Stimulated activated CD8-positive, alpha-beta memory T cell treated with anti-CD3 and anti-CD28 coated beads, Interleukin-15, amount 100 ng/mL, for 24 hours (primary cell): ENCODE data around the gene ZBTB7B.

Source experiments
- DNase-seq: peaks from one replicate; pipeline ENCODE4 v3.0.0-alpha.2; 2020; ENCODE audit warnings: low read depth

The ZBTB7B gene

GRCh38 chr1:155038602-155039307 lies 36.2 kb downstream of the ZBTB7B start:
- no peak for DNase-seq

DNA sequence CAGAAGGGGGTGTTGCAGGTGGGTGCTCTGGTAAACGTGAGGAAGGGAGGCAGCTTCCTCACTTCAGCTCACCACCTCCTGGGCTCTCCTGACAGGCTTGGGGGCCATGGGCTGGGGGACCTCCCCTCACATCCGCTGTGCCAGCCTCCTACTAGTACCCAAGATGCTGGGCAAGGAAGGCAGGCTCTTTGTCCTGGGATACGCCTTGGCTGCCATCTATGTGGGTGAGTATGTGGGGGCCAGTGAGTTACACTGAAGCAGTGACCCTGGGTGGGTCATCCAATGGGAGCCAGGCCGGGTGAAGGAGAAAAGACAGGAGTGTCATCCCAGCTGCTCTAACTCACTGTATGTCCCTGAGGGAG lies 36.7 kb downstream of the ZBTB7B start:
- no peak for DNase-seq

DNA sequence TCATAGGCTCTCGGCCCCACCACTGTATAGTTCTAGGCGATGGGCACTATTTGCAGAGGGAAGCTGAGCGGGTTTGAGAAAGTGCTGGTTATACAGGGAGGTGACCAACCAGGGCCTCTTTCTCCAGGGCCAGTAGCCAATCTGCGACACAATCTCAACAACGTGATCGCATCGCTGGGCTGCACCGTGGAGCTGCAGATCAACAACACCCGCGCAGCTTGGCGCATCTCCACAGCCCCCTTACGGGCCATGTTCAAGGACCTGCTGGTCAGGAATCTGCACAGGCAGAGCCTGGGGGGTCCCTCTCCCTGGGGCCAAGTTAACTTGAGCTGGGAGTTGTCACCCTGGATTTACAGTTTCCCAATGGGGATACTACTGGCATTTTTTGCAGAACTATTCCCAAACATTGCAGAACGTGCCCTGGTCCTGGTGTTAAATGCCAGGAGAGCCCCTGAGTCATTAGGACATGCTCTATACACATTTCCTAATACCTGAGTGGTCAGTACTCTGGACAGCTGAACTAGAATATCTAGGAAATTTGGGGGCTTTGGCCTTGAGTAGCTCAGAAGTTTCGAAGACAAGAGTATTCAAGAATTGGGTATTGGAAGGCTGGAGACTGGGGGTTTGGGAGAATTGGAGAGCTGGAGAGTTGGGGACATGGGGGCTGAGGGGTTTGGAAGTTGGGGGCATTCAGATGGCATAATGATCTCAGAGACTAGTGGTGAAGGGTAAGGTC lies 37.9 kb downstream of the ZBTB7B start:
- no peak for DNase-seq

GRCh38 chr1:155042789-155043188 lies 40.2 kb downstream of the ZBTB7B start:
- DNase-seq: no peak

DNA sequence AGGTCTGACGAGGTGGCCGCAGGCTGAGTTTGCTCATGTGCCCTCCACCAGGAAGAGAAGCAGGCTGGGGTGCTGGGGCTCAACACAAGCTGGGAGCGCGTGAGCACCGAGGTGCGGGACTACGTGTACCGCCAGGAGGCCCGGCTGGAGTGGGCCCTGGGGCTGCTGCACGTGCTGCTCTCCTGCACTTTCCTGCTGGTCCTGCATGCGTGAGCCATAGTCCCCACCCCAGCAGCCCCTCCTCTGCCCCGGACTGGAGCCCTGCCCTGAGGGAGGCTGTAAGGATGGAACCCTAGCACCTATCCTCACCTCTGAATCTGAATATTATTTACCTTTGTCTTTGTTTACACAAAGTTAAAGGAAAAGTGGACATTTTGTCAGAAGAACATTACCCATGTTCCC lies 40.7 kb downstream of the ZBTB7B start:
- no peak for DNase-seq

DNA sequence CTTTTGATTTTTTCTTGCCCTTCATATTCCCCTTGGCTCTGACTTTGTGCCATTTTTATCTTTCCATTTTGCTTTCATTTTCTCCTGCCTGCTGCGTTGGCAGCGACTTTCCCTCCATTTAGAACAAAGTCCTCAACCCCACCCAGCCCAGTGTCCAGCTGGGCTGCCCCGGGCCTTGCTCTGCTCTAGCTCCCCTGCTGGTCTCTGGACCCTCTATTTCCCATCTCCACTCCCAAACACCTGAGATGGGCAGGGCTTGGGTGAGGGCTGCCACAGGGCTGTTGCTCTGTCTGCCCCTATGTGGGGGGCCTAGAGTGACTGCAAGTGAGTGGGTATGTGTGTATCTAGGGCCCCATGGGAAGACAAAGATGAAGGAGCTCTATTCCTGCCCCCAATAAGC lies 41.2 kb downstream of the ZBTB7B start:
- no peak for DNase-seq

DNA sequence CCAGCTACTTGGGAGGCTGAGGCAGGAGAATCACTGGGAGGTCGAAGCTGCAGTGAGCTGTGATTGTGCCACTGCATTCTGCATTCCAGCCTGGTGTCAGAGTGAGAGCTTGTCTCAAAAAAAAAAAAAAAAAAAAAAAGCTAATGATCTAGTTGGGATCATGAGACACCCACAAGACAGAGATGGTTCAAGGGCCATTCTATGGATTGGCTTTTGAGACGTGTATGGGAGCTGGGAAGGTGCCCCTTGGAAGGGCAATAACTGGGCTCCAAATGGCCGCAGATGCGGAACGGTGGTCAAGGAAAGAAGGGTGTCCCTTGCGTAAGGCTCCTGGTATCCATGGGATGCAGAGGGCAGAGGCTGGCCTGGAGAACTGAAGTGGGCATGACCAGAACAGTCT lies 41.8 kb downstream of the ZBTB7B start:
- no peak for DNase-seq

- no peak for DNase-seq
These were observed 42.4 kb downstream of the ZBTB7B start for GRCh38 chr1:155044812-155045657.

DNA sequence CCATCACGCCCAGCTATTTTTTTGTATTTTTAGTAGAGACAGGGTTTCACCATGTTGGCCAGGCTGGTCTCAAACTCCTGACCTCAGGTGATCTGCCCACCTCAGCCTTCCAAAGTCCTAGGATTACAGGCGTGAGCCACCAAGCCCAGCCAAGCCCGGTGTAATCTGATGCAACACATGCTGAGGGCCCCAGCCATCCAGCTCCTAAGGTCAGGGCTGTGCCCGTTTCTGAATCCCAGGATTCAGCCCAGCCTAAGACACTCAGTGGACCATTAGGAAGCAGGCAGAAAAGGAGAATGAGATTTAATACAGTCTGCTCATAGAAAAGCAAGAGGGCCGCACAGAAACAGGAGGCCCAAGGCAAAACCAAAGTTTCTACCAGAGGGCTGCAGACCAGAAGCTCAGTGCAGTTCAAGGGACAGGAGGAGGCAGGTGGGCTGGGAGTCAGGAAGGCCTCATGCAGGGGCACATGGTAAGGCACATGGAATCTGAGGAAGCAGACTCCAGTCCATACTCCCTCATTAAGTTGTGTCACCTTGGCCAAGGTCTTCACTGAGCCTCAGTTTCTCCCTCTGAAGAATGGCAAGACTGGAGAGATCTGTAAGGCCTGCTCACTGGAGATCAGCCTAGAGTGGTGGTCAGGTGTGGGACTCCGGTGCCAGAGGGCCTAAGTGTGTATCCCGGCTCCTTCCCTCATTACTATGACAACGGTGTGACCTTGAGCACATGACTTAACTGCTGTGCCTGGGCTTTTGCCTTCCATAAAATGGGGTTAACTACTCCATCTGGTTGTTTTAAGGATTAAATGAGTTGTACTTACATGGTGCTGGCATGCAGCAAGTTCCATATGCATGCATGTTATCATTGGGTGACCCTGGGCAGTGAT lies 46.1 kb downstream of the ZBTB7B start:
- no peak for DNase-seq

- DNase-seq: no peak
These were observed 47.3 kb downstream of the ZBTB7B start for GRCh38 chr1:155049651-155050559.

- DNase-seq: peak; percentile 66
These were observed 48.1 kb downstream of the ZBTB7B start, which contains the start of gene ADAM15 for GRCh38 chr1:155050560-155051341. Gene ADAM15, plus strand, starts transcription at chr1:155051316. Its CDS starts 71 bp downstream, at chr1:155051387.

- DNase-seq: no peak
These were observed 48.8 kb downstream of the ZBTB7B start for GRCh38 chr1:155051342-155051776.

- DNase-seq: no peak
These were observed 49.3 kb downstream of the ZBTB7B start for GRCh38 chr1:155051777-155052398.

DNA sequence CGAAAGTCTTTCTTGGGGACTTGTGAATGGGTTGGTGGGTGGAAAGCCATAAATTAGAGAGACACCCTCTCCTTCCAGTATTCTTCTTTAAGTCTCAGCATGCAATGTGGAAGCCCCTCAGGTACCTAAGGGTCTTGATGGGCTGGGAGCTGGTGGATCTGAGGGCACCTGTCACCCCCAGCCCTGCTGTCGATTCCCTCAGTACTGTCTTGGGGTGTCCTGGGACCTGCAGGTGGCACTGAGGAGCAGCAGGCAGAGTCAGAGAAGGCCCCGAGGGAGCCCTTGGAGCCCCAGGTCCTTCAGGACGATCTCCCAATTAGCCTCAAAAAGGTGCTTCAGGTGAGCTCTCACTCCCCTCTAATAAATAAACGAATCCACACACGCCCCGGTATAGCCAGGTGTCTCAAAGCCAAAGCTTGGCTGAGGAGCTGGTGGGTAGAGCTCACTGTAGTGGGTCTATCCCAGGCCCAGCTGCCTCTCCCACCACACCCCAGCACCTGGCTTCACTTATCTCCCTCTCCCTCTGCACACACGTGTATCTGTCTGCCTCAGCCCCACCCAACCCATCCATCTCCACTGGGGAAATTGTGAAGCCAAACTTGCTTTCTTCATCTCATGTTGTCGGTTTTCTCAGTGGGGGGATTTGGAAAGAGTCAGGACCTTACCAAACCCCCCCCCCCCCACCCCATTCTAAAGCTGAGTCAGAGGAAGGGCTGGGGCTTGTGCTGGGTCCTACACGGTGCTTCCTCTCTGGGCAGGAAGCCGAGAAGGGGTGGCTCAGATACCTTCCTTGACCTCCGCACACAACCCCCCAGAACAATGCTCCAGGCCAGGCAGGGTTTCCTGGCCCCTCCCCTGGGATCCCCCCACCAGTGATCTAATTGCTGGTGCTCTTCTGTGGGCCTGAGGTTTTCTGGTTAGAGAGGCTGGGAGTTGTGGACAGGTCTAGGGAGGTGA lies 50.1 kb downstream of the ZBTB7B start:
- DNase-seq: no peak

GRCh38 chr1:155053531-155054105 lies 51.0 kb downstream of the ZBTB7B start:
- no peak for DNase-seq

GRCh38 chr1:155057104-155057503 lies 54.5 kb downstream of the ZBTB7B start:
- no peak for DNase-seq

GRCh38 chr1:155057788-155058211 lies 55.2 kb downstream of the ZBTB7B start:
- no peak for DNase-seq

DNA sequence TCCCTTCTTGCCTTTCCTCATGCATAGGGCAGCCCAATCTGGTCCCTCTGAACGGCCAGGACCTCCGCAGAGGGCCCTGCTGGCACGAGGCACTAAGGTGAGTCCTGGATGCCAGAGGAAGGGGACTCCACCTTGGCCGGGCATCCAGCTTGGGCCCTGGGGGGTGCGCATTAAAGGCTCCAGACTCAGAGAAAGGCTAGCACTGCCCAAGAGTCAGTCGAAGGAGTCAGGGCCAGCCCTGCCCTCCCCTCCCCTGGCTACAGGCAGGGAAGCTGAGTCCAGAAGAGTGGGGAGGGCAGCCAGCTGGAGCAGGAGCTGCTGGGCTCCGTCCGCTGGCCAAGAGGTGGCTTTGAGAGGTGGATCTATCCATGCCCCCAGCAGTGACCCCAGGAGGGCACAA lies 58.1 kb downstream of the ZBTB7B start:
- no peak for DNase-seq
